ENCODE data around the gene SNX8.

The SNX8 gene

DNA sequence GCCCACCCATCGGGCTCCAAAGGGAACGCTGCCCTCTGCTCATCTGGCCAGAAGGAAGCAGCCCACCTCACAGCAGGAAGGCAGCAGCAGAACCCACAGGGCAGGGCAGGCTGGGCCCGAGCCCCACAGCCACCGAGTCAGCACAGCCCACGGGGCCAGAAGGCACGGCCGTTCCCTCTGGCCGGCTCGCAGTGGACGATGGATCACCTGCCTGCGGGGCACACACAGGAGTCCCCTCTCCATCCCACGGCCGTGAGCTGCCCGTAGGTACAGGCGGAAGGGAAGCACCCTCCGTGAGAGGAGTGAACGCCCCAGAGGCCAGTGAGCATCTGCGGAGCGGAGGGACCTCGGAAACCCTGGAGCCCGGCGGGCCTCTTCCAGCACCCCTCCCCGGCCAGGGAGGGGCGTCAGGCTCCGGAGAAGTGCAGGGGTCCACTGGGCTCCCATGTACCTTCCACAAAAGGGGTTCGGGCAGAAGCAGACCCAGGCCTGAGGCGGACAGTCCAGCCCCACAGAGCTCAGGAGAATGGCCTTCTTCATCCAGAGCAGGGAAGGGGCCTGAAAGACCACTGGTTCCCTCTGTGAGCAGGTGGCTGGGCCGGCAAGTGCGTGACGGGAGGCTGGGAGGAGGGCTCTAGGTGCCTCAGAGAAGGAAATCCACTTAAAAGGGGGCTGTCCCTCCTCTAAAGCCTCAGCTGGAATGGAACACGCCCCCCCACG is 60.6 kb downstream of the SNX8 start:
- Mint-ChIP-seq H3K27me3 (no peaks in the 10 kb centered on the region), H3K27ac (no peak overlapping the region), H3K9me3 (ENCODE audit: low read depth) (no peaks in the 10 kb centered on the region), H3K36me3 (no peaks in the 10 kb centered on the region), H3K4me3 (no peak overlapping the region), H3K4me1 (ENCODE audit: low read depth) (peaks cover 10% of the 10 kb centered on the region)

- Mint-ChIP-seq H3K9me3 (ENCODE audit: low read depth) (no peaks in the 10 kb centered on the region), H3K36me3 (no peaks in the 10 kb centered on the region), H3K4me1 (ENCODE audit: low read depth) (peaks cover 14% of the 10 kb centered on the region), H3K27me3 (no peaks in the 10 kb centered on the region), H3K27ac (peak overlapping the region; percentile 28), H3K4me3 (no peak overlapping the region)
Observed at GRCh38 chr7:2253021-2253420, 61.2 kb downstream of the SNX8 start.

DNA sequence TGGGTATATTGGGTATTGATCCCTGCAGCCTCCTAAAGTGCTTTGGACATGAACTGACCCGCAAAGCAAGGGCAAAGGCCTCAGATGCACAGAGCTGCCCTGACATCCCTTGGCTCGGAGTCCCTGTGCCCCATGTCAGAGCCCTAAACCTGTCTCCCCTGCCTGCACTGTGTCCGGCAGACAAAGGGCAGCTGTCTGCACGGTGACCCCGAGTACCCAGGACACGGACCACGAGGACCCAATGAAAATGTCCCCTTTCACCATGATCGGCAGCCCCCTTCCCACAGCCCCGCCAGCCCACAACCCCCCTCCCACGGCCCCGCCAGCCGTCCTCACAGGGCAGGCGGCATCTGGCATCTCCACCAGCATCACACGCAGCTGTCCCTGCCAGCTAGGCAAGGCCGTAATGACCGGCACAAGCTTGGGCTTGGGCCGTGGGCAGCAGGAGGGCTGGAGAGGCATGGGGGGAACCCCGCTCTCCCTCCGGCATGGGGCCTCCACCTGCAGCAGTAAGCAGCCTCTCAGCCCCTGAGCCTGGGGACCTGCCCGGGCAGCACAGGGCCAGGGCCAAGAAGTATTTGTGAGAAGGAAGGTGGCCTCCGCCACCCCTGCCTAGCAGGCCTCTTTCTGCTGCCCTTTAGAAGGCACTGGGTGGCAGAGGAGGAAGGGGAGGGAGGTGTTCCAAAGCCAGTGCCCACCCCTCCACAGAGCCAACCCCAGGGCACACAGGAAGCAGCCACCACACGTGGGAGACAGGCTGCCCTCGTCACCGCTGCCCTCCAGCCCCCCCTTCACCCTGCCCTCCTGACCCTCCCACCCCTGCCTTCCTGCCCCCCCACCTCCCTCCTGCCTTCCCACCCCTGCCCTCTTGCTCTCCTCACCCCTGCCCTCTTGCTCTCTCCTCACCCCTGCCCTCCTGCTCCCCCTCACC is 62.1 kb downstream of the SNX8 start:
- H3K27me3 Mint-ChIP-seq = no peaks in the 10 kb centered on the region
- no peak overlapping the region for H3K27ac Mint-ChIP-seq
- H3K4me1 Mint-ChIP-seq (ENCODE audit: low read depth) = peaks cover 16% of the 10 kb centered on the region
- H3K4me3 Mint-ChIP-seq = no peak overlapping the region
- H3K36me3 Mint-ChIP-seq = no peaks in the 10 kb centered on the region
- no peaks in the 10 kb centered on the region for H3K9me3 Mint-ChIP-seq (ENCODE audit: low read depth)

DNA sequence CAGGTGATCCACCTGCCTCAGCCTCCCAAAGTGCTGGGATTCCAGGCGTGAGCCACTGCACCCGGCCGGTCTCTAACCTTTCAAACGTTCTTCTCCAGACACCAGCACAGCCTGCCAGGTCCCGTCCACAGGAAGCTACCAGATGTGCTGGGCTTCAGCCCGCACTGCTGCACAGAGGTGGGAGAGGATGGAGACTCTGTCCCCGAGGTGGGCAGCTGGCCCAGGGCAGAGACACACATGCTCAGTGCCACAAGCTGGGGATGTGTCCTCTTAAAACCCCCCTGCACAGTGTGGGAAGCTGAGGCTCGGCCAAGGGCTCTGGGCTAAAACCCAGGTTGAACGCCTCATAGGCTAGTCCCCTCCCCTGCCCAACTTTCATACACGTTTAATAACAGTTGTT is 62.9 kb downstream of the SNX8 start:
- Mint-ChIP-seq H3K4me3 (no peak overlapping the region), H3K27me3 (no peaks in the 10 kb centered on the region), H3K36me3 (no peaks in the 10 kb centered on the region), H3K9me3 (ENCODE audit: low read depth) (no peaks in the 10 kb centered on the region), H3K27ac (no peak overlapping the region), H3K4me1 (ENCODE audit: low read depth) (peaks cover 16% of the 10 kb centered on the region)

- no peaks in the 10 kb centered on the region for H3K9me3 Mint-ChIP-seq (ENCODE audit: low read depth)
- H3K4me3 Mint-ChIP-seq = no peak overlapping the region
- H3K36me3 Mint-ChIP-seq = no peaks in the 10 kb centered on the region
- H3K27ac Mint-ChIP-seq = no peak overlapping the region
- H3K4me1 Mint-ChIP-seq (ENCODE audit: low read depth) = peaks cover 17% of the 10 kb centered on the region
- H3K27me3 Mint-ChIP-seq = no peaks in the 10 kb centered on the region
Observed at GRCh38 chr7:2249744-2250323, 64.4 kb downstream of the SNX8 start.

DNA sequence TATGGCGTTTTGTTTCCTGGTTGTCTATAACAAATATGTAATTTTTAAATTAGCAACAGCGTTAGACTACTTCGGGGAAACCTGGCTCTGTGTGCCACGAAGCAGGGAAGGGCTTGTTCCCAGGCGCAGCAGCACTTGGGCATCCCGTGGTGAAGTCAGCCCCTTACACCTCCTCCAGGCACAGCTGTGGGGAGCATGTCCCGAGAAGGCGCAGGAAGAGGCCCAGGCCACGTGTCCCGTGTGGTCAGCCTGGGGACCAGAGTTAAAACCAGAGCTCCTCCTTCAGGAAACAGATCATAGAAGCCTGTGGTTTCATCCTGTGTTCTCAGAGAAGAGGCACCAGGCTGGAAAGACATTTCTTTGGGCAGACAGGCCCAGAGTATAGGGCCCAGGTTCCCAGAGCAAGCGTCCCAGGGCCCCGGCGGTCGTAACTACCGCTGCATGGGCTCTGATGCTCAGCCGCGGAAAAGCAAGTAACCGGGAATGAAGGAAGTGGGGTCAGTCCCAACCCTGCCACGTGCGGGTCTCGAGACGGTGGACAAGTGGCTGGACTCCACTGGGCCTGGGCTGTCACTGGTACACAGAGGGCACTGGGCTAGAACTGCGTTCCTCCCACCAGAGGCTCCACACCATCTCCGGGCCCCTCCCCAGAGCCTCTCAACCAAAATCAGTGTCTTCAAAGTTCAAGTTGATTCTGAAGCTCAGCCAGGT is 65.1 kb downstream of the SNX8 start:
- H3K9me3 Mint-ChIP-seq (ENCODE audit: low read depth) = no peaks in the 10 kb centered on the region
- H3K4me3 Mint-ChIP-seq = peak overlapping the region; percentile 32
- H3K27ac Mint-ChIP-seq = peak overlapping the region; percentile 46
- no peaks in the 10 kb centered on the region for H3K27me3 Mint-ChIP-seq
- no peaks in the 10 kb centered on the region for H3K36me3 Mint-ChIP-seq
- H3K4me1 Mint-ChIP-seq (ENCODE audit: low read depth) = peaks cover 17% of the 10 kb centered on the region

DNA sequence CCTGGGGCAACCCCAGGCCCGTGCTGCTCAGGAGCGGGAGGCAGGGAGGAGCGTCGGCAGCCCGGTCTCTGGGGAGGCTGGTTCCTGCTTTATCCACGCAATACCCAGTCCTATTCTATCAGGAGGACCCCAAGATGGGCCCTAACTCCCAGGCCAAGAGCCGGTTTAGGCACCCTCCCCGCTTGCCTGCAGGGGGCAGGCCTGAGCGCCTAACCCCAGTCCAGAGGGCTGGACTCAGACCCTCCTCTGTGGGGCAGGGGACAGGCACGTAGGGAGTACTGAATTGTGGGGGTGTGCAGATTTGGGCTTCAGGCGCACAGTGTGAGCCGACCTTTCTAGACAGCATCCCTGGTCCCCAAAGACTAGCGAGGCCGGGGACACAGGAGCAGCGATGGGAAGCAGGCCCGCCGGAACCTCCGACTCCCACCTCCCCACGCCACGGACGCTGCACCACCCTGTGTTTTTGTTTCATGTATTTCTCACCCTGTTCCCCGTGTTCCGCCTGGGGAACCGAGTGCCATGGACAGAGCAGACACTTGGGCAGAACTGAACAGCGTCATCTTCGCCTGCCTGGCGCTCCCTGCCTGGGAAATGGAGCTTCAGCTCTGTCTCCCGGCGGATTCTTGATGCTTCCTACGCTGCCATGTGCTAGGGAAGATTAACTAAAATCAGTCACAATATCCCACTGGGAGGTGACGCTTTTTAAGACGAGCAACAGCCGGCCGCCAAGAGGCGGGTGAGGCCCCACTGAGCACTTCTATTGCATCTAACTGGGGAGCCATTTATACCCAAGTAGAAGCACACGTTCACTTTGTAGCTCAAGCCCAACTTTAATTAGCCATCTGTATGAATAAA is 66.9 kb downstream of the SNX8 start:
- Mint-ChIP-seq H3K4me3 (no peak overlapping the region), H3K9me3 (ENCODE audit: low read depth) (no peaks in the 10 kb centered on the region), H3K36me3 (no peaks in the 10 kb centered on the region)

DNA sequence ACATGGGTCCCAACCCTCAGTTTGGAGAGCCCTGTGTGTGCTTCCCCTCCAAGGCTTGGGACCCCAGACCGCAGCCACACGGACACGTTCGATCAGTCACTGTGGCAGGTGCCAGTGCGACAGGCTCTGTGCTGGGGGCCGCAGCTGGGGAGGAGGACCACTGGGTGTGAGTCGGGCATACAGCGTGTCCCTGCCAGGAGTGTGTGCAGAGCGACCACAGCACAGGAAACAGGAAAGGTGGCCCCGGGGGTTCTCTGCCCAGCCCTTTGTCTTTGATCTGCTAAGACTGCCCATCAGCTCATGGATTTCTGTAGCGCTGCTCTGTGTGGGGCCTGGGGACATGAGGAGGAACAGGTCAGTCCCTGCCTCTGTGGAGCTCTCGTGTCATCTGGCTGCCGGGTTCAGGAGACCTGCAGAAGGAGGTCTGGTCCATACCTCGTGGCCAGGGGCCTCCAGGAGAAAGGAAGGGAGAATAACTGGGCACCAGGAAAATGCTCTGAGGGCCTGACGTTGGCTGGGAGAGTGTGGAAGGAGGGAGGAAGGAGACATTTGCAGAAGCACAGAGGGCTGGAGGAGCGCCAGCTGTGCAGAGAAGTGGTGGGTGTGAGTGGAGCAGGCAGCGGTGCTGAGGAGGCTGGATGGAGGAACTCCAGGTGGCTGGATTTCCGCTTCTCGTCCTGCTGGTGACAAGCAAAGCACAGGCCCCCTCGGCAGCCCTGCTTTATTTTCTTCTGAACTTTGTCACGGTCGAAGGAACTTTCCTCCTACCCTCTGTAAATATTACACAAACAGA is 68.2 kb downstream of the SNX8 start:
- Mint-ChIP-seq H3K27ac (no peak overlapping the region), H3K27me3 (no peaks in the 10 kb centered on the region), H3K4me1 (ENCODE audit: low read depth) (peaks cover 19% of the 10 kb centered on the region), H3K9me3 (ENCODE audit: low read depth) (no peaks in the 10 kb centered on the region), H3K36me3 (no peaks in the 10 kb centered on the region), H3K4me3 (no peak overlapping the region)

More for the DNA sequence above, 66.9 kb downstream of the SNX8 start:
- H3K4me1 Mint-ChIP-seq (ENCODE audit: low read depth) = peaks cover 19% of the 10 kb centered on the region
- no peak overlapping the region for H3K27ac Mint-ChIP-seq
- H3K27me3 Mint-ChIP-seq = no peaks in the 10 kb centered on the region

- no peaks in the 10 kb centered on the region for H3K36me3 Mint-ChIP-seq
- no peak overlapping the region for H3K4me3 Mint-ChIP-seq
- H3K4me1 Mint-ChIP-seq (ENCODE audit: low read depth) = peaks cover 29% of the 10 kb centered on the region
Observed at GRCh38 chr7:2244404-2244995, 69.7 kb downstream of the SNX8 start.

GRCh38 chr7:2243458-2243857 is 70.8 kb downstream of the SNX8 start:
- peak overlapping the region; percentile 22 for H3K27ac Mint-ChIP-seq
- H3K9me3 Mint-ChIP-seq (ENCODE audit: low read depth) = no peaks in the 10 kb centered on the region
- no peaks in the 10 kb centered on the region for H3K27me3 Mint-ChIP-seq
- H3K4me1 Mint-ChIP-seq (ENCODE audit: low read depth) = peaks cover 20% of the 10 kb centered on the region
- H3K4me3 Mint-ChIP-seq = peak overlapping the region; percentile 92
- no peaks in the 10 kb centered on the region for H3K36me3 Mint-ChIP-seq

More at GRCh38 chr7:2244404-2244995, 69.7 kb downstream of the SNX8 start:
- no peaks in the 10 kb centered on the region for H3K9me3 Mint-ChIP-seq (ENCODE audit: low read depth)
- H3K27ac Mint-ChIP-seq = no peak overlapping the region
- no peaks in the 10 kb centered on the region for H3K27me3 Mint-ChIP-seq

GRCh38 chr7:2242541-2243429 is 71.5 kb downstream of the SNX8 start:
- Mint-ChIP-seq H3K9me3 (ENCODE audit: low read depth) (no peaks in the 10 kb centered on the region), H3K4me1 (ENCODE audit: low read depth) (peaks cover 18% of the 10 kb centered on the region), H3K36me3 (no peaks in the 10 kb centered on the region), H3K4me3 (peak overlapping the region; percentile 92), H3K27me3 (no peaks in the 10 kb centered on the region), H3K27ac (peak overlapping the region; percentile 87)
